ENCODE results near the gene ANKRD45.

ANKRD45 gene, protein sequence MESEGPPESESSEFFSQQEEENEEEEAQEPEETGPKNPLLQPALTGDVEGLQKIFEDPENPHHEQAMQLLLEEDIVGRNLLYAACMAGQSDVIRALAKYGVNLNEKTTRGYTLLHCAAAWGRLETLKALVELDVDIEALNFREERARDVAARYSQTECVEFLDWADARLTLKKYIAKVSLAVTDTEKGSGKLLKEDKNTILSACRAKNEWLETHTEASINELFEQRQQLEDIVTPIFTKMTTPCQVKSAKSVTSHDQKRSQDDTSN

DNA sequence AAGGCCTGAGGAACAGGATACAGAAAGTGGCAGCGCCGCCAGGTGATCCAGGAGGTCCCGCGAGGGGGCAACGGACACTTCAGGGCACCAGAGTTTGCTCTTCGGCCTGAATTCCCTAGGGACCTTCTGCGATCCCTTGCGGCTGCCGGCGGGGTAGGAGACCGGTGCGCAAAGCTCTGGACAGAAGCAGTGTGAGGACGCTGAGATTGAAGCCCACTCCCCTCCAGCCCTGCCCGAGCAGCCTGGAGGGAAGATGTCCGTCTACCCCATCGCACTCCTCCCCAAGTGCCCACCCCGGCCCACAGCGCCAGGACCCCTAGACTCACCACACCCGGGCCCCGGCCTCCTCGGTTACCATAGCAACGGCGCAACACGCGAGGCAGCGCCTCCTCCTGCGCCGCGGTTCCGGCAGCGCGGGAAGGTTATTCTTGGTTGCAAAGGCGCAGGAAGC, at the start of gene ANKRD45:
ANKRD45 (minus strand) TSS at position 361 of the 451 bp plus-strand sequence. CDS start 10,433 bp downstream, outside the sequence.
- H3K27ac ChIP-seq: no peak within 1 kb of the TSS
- DNase-seq (ENCODE audit: low spot score): peak; percentile 25
- TF ChIP-seq, protein P1, sequence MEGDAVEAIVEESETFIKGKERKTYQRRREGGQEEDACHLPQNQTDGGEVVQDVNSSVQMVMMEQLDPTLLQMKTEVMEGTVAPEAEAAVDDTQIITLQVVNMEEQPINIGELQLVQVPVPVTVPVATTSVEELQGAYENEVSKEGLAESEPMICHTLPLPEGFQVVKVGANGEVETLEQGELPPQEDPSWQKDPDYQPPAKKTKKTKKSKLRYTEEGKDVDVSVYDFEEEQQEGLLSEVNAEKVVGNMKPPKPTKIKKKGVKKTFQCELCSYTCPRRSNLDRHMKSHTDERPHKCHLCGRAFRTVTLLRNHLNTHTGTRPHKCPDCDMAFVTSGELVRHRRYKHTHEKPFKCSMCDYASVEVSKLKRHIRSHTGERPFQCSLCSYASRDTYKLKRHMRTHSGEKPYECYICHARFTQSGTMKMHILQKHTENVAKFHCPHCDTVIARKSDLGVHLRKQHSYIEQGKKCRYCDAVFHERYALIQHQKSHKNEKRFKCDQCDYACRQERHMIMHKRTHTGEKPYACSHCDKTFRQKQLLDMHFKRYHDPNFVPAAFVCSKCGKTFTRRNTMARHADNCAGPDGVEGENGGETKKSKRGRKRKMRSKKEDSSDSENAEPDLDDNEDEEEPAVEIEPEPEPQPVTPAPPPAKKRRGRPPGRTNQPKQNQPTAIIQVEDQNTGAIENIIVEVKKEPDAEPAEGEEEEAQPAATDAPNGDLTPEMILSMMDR (conservative IDR thresholded peaks at IDR 0.05; ENCODE audit: low read depth): no peak
- ChIA-PET CTCF (no interaction called here), POLR2A (ENCODE audit: low non-redundant PET) (no interaction called here)

DNA sequence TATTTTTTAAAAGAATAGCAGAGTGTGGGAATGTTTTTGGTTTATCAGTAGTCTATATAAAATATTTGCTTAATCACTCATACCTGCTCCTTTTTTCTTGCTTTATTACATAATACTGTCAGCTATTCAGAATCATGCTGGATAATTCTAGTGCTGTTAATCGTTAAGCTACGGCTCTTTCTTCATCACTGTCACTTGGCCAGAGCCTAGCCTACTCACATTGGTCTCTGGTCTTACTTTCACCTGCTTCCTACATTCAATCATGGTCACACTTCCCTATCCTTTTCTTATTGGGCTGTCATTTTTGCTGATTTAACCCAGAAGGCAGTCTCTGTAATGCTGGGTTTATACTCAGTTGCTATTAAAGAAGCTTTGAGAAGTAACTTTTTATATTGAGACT, 47.6 kb upstream of the ANKRD45 start:
- TF ChIP-seq, protein P1 (conservative IDR thresholded peaks at IDR 0.05; ENCODE audit: low read depth): no peak
- no peak overlapping the region for H3K27ac ChIP-seq
- CTCF ChIA-PET: no interaction called here
- POLR2A ChIA-PET (ENCODE audit: low non-redundant PET): no interaction called here
- no peak for DNase-seq (ENCODE audit: low spot score)

DNA sequence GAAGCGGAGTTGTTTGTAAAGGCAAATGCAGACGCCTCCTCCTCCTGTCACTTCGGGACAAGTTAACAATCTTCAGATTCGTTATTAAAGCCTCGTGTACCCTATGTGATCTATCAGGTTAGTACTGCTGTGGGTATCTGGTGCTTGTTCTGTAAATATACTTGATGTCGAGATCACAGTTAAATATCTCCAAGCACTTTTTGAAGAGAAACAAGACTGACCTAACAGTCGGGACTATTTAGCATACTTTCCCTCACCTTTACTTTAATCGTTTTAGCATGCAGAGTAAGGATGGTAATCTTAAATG, 45.8 kb upstream of the ANKRD45 start:
- ChIA-PET CTCF (interaction anchor here (0.6 to 1.4 kb wide), 3 partner anchors 185 to 970 kb away, joined by 3 to 4 read pairs (median 3); no protein-coding TSS in a partner anchor), POLR2A (ENCODE audit: low non-redundant PET) (no interaction called here)
- peak overlapping the region; percentile 94 for H3K27ac ChIP-seq
- DNase-seq (ENCODE audit: low spot score): no peak
- TF ChIP-seq, protein P1 (conservative IDR thresholded peaks at IDR 0.05; ENCODE audit: low read depth): no peak

DNA sequence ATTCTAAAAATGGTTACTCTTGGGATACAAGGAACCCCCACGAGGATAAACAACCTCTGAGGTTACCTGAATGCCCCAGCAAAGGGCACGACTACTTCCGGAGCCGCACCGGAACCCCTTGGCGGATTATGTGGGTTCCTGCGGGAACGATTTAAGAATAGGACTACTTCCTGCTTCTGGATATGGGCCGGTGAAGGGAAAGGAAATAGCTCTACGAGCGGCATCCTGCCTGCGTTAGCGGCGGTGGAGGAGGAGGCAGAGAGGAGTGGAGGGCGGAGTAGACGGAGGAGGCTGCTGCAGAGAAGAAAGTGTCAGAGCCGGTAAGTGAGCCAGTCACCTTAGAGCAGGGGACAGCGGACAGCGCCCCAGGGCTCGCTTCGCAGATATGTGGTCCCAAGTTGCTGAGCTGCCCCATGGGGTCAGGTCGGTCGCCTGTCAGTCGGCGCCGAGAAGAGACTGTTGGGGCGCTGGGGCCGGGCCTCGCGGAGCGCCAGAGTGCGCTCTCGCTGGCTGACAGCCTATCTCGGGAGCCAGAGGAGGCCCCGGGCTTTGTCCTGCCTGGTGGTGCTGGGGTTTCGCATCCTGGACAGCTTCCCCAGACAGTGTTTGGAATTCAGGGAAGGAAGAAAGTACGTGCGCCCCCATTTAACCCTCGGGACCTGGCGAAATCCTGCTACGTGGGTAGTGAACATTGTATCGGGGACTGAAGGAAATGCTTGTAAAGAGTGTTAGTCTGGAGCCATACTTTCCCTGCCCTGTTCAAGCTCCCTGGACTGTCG, 45.3 kb upstream of the ANKRD45 start, which contains the start of gene KLHL20:
KLHL20 (plus strand) TSS at position 223 of the 779 bp plus-strand sequence. CDS start 1,063 bp downstream, outside the sequence.
- peak; percentile 86 for DNase-seq (ENCODE audit: low spot score)
- H3K27ac ChIP-seq: peak within 1 kb of the TSS; percentile 94
- TF ChIP-seq, protein P1 (conservative IDR thresholded peaks at IDR 0.05; ENCODE audit: low read depth): no peak
- CTCF ChIA-PET: interaction anchor here (0.6 to 1.4 kb wide), 4 partner anchors 38 to 970 kb away, joined by 3 to 4 read pairs (median 4); no protein-coding TSS in a partner anchor
- POLR2A ChIA-PET (ENCODE audit: low non-redundant PET): interaction anchor here (1.0 kb wide), 1 partner anchor 73 kb away, joined by 3 read pairs; no protein-coding TSS in a partner anchor

DNA sequence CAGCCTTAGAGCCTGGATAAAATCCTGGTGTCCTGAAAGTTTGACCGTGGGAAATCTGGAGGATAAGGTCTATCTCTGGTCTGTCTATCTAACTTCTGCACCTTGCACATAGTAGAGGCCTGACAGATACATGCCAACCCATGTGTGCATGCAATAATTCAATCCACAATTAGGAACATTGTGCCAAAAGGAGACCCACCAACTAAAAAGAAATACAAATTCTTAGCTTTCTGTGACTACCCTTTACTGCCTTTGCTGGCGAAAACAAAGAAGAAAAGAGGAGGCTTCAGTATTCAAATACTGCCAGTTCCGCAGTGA, 44.7 kb upstream of the ANKRD45 start:
- POLR2A ChIA-PET (ENCODE audit: low non-redundant PET): interaction anchor here (1.0 kb wide), 1 partner anchor 72 kb away, joined by 3 read pairs; no protein-coding TSS in a partner anchor
- H3K27ac ChIP-seq: peak overlapping the region; percentile 94
- CTCF ChIA-PET: interaction anchor here (0.7 to 1.4 kb wide), 2 partner anchors 38 to 969 kb away, joined by 3 to 4 read pairs; no protein-coding TSS in a partner anchor
- TF ChIP-seq, protein P1 (conservative IDR thresholded peaks at IDR 0.05; ENCODE audit: low read depth): no peak
- no peak for DNase-seq (ENCODE audit: low spot score)

DNA sequence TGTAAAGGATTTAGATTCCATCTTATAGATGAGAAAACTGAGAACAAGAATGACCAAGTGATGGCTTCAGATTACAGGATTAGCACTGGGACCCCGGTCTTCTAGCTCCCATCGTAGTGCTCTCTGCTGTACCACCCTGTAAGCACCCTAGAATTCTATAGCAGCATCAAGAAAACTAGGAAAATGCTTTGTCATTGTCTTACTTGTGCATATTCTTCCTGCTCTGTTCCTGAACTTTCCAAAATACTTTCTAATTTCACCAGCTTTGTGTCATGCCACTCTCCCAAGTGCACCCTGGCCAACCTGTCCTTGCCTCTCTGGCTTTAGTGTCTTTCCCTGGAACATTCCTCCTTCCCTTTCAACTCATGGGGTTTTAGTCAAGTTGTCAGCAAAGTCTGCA, 39.1 kb upstream of the ANKRD45 start:
- DNase-seq (ENCODE audit: low spot score): no peak
- no peak overlapping the region for H3K27ac ChIP-seq
- TF ChIP-seq, protein P1 (conservative IDR thresholded peaks at IDR 0.05; ENCODE audit: low read depth): no peak
- ChIA-PET POLR2A (ENCODE audit: low non-redundant PET) (no interaction called here), CTCF (interaction anchor here (0.6 kb wide), 1 partner anchor 197 kb away, joined by 3 read pairs; no protein-coding TSS in a partner anchor)

Data from RWPE1 (cell line).